GM18517 (cell line): ENCODE results near the gene ZNF581.

Experiments
- ATAC-seq: cut with Tn5 transposase; IDR thresholded peaks from one replicate; pipeline ENCODE4 v1.9.1; 2021; ENCODE audit warnings: mild to moderate bottlenecking, moderate library complexity; ENCODE audit not compliant: unreplicated experiment

The ZNF581 gene

GRCh38 chr19:55625004-55625326 is 18.5 kb upstream of the ZNF581 start:
- no peak for ATAC-seq

- ATAC-seq: no peak
Measured at GRCh38 chr19:55626350-55626749, 17.1 kb upstream of the ZNF581 start.

GRCh38 chr19:55632463-55632834 is 11.0 kb upstream of the ZNF581 start:
- ATAC-seq: no peak

GRCh38 chr19:55633861-55634260 is 9.6 kb upstream of the ZNF581 start:
- ATAC-seq: no peak

- no peak for ATAC-seq
Measured at GRCh38 chr19:55635334-55635717, 8.1 kb upstream of the ZNF581 start.

GRCh38 chr19:55635856-55636440 is 7.5 kb upstream of the ZNF581 start:
- ATAC-seq: no peak

GRCh38 chr19:55636723-55637122 is 6.7 kb upstream of the ZNF581 start:
- ATAC-seq: no peak

GRCh38 chr19:55637534-55637933 is 5.9 kb upstream of the ZNF581 start:
- no peak for ATAC-seq

GRCh38 chr19:55638864-55639359 is 4.5 kb upstream of the ZNF581 start:
- no peak for ATAC-seq

GRCh38 chr19:55640043-55640576 is 3.3 kb upstream of the ZNF581 start:
- ATAC-seq: no peak

- ATAC-seq: no peak
Measured at GRCh38 chr19:55640577-55641425, 2.6 kb upstream of the ZNF581 start, which contains the start of gene ZNF580. TSS of gene ZNF580 (plus strand) at chr19:55641002. CDS start at chr19:55642509, 1,507 bp downstream.

- no peak for ATAC-seq
Measured at GRCh38 chr19:55641426-55642152, 1.9 kb upstream of the ZNF581 start.

- no peak for ATAC-seq
Measured at GRCh38 chr19:55642153-55643002, 1.1 kb upstream of the ZNF581 start.

- ATAC-seq: no peak
Measured at GRCh38 chr19:55643887-55644176, 383 bp downstream of the ZNF581 start.

GRCh38 chr19:55644191-55644833 is 863 bp downstream of the ZNF581 start:
- no peak for ATAC-seq

GRCh38 chr19:55644842-55645511 is 1.5 kb downstream of the ZNF581 start:
- ATAC-seq: no peak

- ATAC-seq: no peak
Measured at GRCh38 chr19:55645512-55645881, 2.0 kb downstream of the ZNF581 start.

- no peak for ATAC-seq
Measured at GRCh38 chr19:55646889-55647731, 3.7 kb downstream of the ZNF581 start.
